SK-N-SH (cell line): ENCODE results near the gene GRIK3.

ENCODE experiments used
- CHD2 ChIP-seq: fragments of 150-350 bp; IDR thresholded peaks from 2 replicates; pipeline ENCODE4 v1.6.1; 2018; ENCODE audit warnings: low read length; ENCODE audit not compliant: partially characterized antibody
- POLR2AphosphoS5 ChIP-seq: IDR thresholded peaks from 2 replicates; pipeline ENCODE4 v1.6.1; 2012; ENCODE audit warnings: low read depth, low read length
- RFX5 ChIP-seq: IDR thresholded peaks from 2 replicates; pipeline ENCODE4 v1.6.1; 2012; ENCODE audit warnings: mild to moderate bottlenecking, improper control_type of control experiment, low read length
- TCF12 ChIP-seq: IDR thresholded peaks from 2 replicates; pipeline ENCODE4 v1.4.0; 2012
- TF ChIP-seq, protein P1 (sequence below): fragments of 200-600 bp; sonication (generic); IDR thresholded peaks from 2 replicates; pipeline ENCODE4 v1.6.1; 2017; ENCODE audit warnings: antibody characterized with exemption, mild to moderate bottlenecking, moderate library complexity

GRCh38 chr1:36889478-36890226 lies 144.7 kb downstream of the GRIK3 start:
- TF ChIP-seq, protein P1, sequence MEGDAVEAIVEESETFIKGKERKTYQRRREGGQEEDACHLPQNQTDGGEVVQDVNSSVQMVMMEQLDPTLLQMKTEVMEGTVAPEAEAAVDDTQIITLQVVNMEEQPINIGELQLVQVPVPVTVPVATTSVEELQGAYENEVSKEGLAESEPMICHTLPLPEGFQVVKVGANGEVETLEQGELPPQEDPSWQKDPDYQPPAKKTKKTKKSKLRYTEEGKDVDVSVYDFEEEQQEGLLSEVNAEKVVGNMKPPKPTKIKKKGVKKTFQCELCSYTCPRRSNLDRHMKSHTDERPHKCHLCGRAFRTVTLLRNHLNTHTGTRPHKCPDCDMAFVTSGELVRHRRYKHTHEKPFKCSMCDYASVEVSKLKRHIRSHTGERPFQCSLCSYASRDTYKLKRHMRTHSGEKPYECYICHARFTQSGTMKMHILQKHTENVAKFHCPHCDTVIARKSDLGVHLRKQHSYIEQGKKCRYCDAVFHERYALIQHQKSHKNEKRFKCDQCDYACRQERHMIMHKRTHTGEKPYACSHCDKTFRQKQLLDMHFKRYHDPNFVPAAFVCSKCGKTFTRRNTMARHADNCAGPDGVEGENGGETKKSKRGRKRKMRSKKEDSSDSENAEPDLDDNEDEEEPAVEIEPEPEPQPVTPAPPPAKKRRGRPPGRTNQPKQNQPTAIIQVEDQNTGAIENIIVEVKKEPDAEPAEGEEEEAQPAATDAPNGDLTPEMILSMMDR = no peak
- TF ChIP-seq CHD2 = no peak
- TF ChIP-seq RFX5 = no peak
- no peak for TF ChIP-seq POLR2AphosphoS5
- TF ChIP-seq TCF12 = no peak
